Left kidney (tissue), 2 donors: ENCODE data around the gene PGLYRP2. TPM values are rescaled to one million over a fixed set of nuclear protein-coding genes. Genes with fewer than 3 reads are reported as not detected.

Source experiments
- DNase-seq: peaks from one replicate; pipeline ENCODE4 v3.0.0-alpha.2; 2013
- polyA plus RNA-seq: library from polyadenylated mRNA; unstranded; fragments of 120-200 nt; gene quantifications from one replicate; pipeline ENCODE4 v1.2.1, GENCODE V29; 2013; ENCODE audit not compliant: insufficient read length

PGLYRP2 gene
- polyA plus RNA-seq, 1 donor: not detected

DNA sequence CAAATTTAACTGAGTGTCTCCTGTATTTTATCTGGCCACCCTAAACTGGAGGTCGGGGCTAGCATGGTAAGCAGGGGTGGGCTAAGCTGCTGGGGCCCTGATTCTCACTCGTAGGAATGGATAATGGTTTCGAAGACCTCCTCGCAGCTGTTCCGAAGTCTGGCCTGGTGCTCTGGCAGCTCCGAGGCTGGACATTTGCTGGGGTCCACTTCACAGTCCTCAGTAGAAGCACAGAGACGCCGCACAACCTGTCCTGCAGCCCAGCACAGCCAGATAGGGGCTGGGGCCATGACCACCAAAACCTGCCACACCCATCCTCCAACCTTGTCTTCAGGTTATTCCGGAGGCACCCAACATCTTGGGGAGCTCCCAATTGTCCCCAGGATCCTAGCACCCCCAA lies 23.3 kb downstream of the PGLYRP2 start:
- DNase-seq: no peak

GRCh38 chr19:15453906-15454860 lies 25.1 kb downstream of the PGLYRP2 start:
- no peak for DNase-seq

- DNase-seq: no peak
These were observed 26.2 kb downstream of the PGLYRP2 start for GRCh38 chr19:15453091-15453578.

GRCh38 chr19:15452111-15453047 lies 26.9 kb downstream of the PGLYRP2 start:
- DNase-seq: peak; percentile 77

GRCh38 chr19:15450528-15450890 lies 28.8 kb downstream of the PGLYRP2 start:
- DNase-seq: no peak

GRCh38 chr19:15449620-15450527 lies 29.4 kb downstream of the PGLYRP2 start, which contains the start of gene WIZ:
Gene WIZ, minus strand, starts transcription at chr19:15449956. Its CDS starts 1,649 bp downstream, at chr19:15448307.
- DNase-seq: peak; percentile 67

GRCh38 chr19:15448778-15449619 lies 30.3 kb downstream of the PGLYRP2 start:
- no peak for DNase-seq

- no peak for DNase-seq
These were observed 31.1 kb downstream of the PGLYRP2 start for GRCh38 chr19:15448044-15448777.

GRCh38 chr19:15447057-15447456 lies 32.2 kb downstream of the PGLYRP2 start:
- DNase-seq: no peak

DNA sequence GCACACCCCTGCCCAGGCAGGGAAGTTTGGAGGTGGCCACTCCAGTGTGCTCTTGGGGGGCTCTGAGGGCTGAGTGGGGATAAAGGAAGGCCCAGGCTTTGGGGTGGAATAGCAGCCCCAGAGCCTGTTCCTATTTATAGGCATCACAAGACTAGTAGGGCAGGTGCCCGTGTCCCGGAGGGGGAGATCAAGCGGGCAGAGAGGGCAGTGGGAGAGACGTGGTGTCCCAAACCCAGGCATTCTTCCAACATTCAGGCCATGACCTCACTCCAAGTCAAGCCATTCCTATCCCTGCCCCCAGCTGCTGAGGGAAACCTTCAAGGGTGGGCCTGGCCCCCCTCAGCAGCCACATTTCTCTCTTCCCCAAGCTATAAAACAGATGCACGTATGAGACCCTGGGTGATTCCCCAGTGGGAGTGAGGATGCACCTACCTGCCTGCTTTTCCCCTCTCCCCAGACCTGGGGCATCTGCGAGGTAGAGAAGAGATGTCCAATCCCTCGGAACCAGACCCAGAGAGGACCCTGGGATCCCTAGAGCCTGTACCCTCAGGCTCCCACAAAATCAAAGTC lies 33.4 kb downstream of the PGLYRP2 start:
- no peak for DNase-seq

- DNase-seq: no peak
These were observed 34.1 kb downstream of the PGLYRP2 start for GRCh38 chr19:15445227-15445605.

- DNase-seq: no peak
These were observed 34.6 kb downstream of the PGLYRP2 start for GRCh38 chr19:15444505-15445226.

GRCh38 chr19:15443838-15444237 lies 35.5 kb downstream of the PGLYRP2 start:
- DNase-seq: no peak

DNA sequence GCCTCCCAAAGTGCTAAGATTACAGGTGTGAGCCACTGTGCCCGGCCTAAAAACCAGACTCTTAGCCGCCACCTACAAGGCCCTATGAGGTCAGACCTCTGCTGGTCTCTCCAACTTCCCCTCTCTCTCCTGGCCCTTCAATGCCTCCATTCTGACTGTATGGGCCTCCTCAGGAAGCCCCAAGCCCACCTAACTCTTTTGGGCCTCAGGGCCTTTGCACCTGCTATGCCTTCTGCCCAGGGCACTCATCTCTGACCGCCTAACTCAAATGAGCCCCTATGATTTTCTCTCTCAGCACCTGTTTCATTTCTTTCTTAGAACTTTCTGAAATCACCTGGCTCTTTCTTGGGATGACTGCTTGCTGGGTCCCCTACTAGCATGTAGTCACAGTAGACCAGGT lies 36.0 kb downstream of the PGLYRP2 start:
- no peak for DNase-seq

DNA sequence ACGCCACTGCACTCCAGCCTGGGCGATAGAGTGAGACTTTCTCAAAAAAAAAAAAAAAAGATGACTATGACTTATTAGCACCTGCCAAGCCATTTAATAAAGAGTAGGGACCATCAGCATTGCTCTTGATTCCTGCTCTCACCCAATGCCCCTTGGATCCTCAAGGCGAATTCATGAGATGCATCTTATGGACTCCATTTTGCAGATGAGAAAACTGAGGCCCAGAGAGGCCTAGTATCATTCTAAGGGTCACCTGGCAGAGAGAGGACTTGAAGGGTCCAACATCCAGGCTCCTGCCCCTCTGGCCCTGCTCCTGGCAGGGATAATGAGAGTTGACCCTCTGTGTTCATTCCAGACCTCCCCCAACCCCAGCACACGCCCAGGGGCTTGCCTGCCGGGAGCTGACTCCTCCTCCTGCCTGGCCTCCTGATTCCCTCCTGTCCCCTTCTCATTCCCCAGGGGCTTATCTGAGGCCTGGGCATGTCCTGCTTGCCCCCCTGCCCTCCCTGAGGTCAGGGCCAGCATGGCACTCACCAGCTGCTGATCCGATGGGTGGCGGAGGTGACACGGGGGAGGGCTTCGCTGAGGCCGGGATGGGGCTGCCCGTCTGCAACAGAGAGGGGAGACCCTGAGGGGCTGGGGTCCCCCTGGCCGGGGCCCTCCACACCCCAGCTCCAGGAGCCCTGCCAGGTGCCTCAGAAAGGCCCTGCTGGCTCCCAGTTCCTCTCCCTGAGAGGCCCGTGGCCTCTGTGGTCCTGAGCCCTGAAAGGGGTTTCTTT lies 37.0 kb downstream of the PGLYRP2 start:
- DNase-seq: no peak

- no peak for DNase-seq
These were observed 38.0 kb downstream of the PGLYRP2 start for GRCh38 chr19:15441317-15441716.

DNA sequence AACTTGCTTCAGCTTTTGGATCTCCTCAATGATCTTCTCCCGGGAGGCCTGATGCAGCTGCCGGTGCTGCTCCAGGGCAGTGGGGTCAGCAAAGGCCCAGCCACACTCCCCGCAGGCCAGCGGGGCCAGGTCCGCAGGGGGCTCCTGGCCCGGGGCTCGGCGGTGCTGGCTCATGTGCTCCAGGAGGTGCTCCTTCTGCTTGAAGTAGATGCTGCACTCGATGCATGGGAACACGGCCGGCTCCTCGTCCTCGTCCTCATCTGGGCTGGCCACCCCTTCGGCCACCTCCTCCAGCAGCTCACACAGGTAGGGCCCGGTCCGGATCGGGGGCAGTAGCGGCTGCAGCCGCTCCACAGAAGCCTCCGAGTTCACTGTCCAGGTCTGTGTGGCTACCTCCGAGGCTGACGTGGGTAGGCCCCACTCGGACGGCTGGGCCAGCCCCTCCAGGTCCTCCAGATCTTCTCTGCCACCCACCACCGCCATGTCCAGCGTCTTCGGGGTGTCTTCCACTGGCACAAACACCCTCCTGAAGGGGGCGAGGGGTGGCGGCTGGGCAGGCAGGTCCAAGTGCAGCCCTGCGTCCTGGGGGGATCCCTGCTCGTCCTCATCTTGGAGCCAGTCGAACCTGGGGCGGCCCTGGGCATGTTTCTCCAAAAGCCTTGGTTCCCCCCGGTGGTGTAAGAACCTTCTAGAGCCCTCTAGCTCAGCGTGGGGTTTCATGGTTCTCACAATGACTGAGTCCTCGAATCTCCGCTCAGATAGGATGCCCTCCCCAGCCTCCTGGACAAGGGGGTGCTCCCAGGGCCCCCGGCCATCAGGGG lies 39.3 kb downstream of the PGLYRP2 start:
- no peak for DNase-seq
